ENCODE measurements around the gene RPL35A.

GRCh38 chr3:197983076-197983475 lies 33.1 kb downstream of the RPL35A start:
- TF ChIP-seq, protein P1, sequence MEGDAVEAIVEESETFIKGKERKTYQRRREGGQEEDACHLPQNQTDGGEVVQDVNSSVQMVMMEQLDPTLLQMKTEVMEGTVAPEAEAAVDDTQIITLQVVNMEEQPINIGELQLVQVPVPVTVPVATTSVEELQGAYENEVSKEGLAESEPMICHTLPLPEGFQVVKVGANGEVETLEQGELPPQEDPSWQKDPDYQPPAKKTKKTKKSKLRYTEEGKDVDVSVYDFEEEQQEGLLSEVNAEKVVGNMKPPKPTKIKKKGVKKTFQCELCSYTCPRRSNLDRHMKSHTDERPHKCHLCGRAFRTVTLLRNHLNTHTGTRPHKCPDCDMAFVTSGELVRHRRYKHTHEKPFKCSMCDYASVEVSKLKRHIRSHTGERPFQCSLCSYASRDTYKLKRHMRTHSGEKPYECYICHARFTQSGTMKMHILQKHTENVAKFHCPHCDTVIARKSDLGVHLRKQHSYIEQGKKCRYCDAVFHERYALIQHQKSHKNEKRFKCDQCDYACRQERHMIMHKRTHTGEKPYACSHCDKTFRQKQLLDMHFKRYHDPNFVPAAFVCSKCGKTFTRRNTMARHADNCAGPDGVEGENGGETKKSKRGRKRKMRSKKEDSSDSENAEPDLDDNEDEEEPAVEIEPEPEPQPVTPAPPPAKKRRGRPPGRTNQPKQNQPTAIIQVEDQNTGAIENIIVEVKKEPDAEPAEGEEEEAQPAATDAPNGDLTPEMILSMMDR (conservative IDR thresholded peaks at IDR 0.05; ENCODE audit: low read depth, low read length), result no peak
- no peak for TF ChIP-seq POLR2A (IDR thresholded peaks at IDR 0.05; ENCODE audit: low read depth, low read length)
- TF ChIP-seq CEBPB (IDR thresholded peaks at IDR 0.05; ENCODE audit: low read depth, low read length), result no peak
- no peak for TF ChIP-seq RAD21 (IDR thresholded peaks at IDR 0.05; ENCODE audit: low read length)
- no peak for TF ChIP-seq MAFK (IDR thresholded peaks at IDR 0.05; ENCODE audit: low read depth, low read length)
- TF ChIP-seq RCOR1 (IDR thresholded peaks at IDR 0.05; ENCODE audit: insufficient replicate concordance, low read length), result no peak
- no peak for TF ChIP-seq MXI1 (IDR thresholded peaks at IDR 0.05; ENCODE audit: borderline replicate concordance, low read depth, low read length)
- TF ChIP-seq SMC3 (IDR thresholded peaks at IDR 0.05; ENCODE audit: low read depth, low read length), result no peak
- TF ChIP-seq RFX5 (IDR thresholded peaks at IDR 0.05; ENCODE audit: low read depth, low read length), result no peak
- TF ChIP-seq BHLHE40 (IDR thresholded peaks at IDR 0.05; ENCODE audit: low read depth, low read length), result no peak
- no peak for TF ChIP-seq CHD1 (IDR thresholded peaks at IDR 0.05; ENCODE audit: low read depth, low read length)
- TF ChIP-seq NFE2L2 (IDR thresholded peaks at IDR 0.05; ENCODE audit: low read depth, low read length), result no peak
